AG09309 (cell line): ENCODE data around the gene DNAH9.

ENCODE experiments used
- DNase-seq: peaks from one replicate; pipeline ENCODE4 v3.0.0-alpha.2; 2010; ENCODE audit warnings: low read depth
- H3K4me3 ChIP-seq: 2 replicates; pipeline ENCODE4 v1.5.1; 2011; ENCODE audit warnings: mild to moderate bottlenecking, low read depth, low read length, moderate library complexity; ENCODE audit not compliant: control insufficient read depth
- TF ChIP-seq, protein P1 (sequence below): IDR thresholded peaks from 2 replicates; pipeline ENCODE4 v1.5.1; 2011; ENCODE audit warnings: mild to moderate bottlenecking, low read depth, low read length, inconsistent platforms; ENCODE audit not compliant: insufficient read depth, control insufficient read depth; ENCODE audit errors: missing control alignments

Gene DNAH9, protein sequence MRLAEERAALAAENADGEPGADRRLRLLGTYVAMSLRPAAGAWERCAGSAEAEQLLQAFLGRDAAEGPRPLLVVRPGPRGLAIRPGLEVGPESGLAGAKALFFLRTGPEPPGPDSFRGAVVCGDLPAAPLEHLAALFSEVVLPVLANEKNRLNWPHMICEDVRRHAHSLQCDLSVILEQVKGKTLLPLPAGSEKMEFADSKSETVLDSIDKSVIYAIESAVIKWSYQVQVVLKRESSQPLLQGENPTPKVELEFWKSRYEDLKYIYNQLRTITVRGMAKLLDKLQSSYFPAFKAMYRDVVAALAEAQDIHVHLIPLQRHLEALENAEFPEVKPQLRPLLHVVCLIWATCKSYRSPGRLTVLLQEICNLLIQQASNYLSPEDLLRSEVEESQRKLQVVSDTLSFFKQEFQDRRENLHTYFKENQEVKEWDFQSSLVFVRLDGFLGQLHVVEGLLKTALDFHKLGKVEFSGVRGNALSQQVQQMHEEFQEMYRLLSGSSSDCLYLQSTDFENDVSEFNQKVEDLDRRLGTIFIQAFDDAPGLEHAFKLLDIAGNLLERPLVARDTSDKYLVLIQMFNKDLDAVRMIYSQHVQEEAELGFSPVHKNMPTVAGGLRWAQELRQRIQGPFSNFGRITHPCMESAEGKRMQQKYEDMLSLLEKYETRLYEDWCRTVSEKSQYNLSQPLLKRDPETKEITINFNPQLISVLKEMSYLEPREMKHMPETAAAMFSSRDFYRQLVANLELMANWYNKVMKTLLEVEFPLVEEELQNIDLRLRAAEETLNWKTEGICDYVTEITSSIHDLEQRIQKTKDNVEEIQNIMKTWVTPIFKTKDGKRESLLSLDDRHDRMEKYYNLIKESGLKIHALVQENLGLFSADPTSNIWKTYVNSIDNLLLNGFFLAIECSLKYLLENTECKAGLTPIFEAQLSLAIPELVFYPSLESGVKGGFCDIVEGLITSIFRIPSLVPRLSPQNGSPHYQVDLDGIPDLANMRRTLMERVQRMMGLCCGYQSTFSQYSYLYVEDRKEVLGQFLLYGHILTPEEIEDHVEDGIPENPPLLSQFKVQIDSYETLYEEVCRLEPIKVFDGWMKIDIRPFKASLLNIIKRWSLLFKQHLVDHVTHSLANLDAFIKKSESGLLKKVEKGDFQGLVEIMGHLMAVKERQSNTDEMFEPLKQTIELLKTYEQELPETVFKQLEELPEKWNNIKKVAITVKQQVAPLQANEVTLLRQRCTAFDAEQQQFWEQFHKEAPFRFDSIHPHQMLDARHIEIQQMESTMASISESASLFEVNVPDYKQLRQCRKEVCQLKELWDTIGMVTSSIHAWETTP (N-terminal part only)

GRCh38 chr17:11598274-11599221 is at the start of gene DNAH9:
Gene DNAH9 (plus strand): TSS chr17:11598470. CDS start chr17:11598499, 29 bp downstream.
- H3K4me3 ChIP-seq = no peak within 1 kb of the TSS
- no peak for DNase-seq
- TF ChIP-seq, protein P1, sequence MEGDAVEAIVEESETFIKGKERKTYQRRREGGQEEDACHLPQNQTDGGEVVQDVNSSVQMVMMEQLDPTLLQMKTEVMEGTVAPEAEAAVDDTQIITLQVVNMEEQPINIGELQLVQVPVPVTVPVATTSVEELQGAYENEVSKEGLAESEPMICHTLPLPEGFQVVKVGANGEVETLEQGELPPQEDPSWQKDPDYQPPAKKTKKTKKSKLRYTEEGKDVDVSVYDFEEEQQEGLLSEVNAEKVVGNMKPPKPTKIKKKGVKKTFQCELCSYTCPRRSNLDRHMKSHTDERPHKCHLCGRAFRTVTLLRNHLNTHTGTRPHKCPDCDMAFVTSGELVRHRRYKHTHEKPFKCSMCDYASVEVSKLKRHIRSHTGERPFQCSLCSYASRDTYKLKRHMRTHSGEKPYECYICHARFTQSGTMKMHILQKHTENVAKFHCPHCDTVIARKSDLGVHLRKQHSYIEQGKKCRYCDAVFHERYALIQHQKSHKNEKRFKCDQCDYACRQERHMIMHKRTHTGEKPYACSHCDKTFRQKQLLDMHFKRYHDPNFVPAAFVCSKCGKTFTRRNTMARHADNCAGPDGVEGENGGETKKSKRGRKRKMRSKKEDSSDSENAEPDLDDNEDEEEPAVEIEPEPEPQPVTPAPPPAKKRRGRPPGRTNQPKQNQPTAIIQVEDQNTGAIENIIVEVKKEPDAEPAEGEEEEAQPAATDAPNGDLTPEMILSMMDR = no peak

DNA sequence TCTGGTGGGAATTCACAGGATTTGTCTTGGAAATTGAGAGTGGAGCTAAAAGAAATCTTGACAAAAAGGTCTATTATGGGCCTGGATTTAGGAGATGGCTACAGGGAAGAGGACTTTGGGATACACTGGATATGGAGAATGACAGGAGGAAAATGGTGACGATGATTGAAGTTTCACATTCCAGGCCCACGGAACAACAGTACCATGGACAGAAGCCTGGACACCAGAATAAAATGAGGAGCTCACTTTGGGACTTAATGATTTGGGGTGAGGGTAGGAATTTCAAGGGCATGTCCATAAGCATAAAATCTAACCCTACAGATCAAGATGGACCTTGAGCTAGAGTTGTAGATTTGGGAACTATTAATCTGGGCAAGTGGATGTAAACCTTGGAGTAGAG is 47.8 kb upstream of the DNAH9 start:
- H3K4me3 ChIP-seq = no peak overlapping the region
- TF ChIP-seq, protein P1 = no peak
- no peak for DNase-seq

GRCh38 chr17:11551442-11551841 is 46.8 kb upstream of the DNAH9 start:
- H3K4me3 ChIP-seq = no peak overlapping the region
- TF ChIP-seq, protein P1 = no peak

DNA sequence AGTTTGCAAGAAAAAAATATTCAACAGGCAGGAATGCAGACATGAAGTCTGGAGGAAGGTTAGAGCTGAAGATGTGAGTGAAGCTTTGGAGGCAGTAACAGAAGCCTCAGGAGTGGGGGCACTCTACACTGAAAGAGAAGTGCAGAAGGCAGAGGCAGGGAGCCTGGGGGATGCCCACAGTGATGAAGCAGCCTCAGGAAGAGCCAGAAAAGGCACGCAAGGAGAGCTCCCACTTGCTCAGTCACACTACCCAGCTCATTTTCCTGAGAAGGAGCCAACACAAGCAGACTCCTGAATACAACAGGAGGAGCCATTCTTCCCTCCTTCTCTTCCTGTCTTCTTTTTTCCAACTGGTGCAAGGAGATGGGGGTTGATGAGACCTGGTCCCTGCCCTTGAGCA is 45.1 kb upstream of the DNAH9 start:
- no peak overlapping the region for H3K4me3 ChIP-seq
- DNase-seq = no peak
- TF ChIP-seq, protein P1 = no peak

More at GRCh38 chr17:11551442-11551841, 46.8 kb upstream of the DNAH9 start:
- DNase-seq = no peak

- no peak for DNase-seq
- no peak overlapping the region for H3K4me3 ChIP-seq
- TF ChIP-seq, protein P1 = no peak
Observed at GRCh38 chr17:11554042-11554441, 44.2 kb upstream of the DNAH9 start.
